Suppressor macrophage treated with lipopolysaccharide for 4 hours (primary cell): Measurements from ENCODE around the gene OR10C1.

Experiments used
- DNase-seq: peaks from one replicate; pipeline ENCODE4 v3.0.0-alpha.2; 2020

Gene OR10C1

GRCh38 chr6:29478740-29479139, 39.6 kb downstream of the OR10C1 start:
- no peak for DNase-seq

GRCh38 chr6:29479560-29479959, 40.5 kb downstream of the OR10C1 start:
- DNase-seq = no peak

- DNase-seq = no peak
These were observed 44.1 kb downstream of the OR10C1 start for GRCh38 chr6:29483186-29483585.

GRCh38 chr6:29483735-29484134, 44.6 kb downstream of the OR10C1 start:
- DNase-seq = no peak

GRCh38 chr6:29486577-29486976, 47.5 kb downstream of the OR10C1 start:
- no peak for DNase-seq

GRCh38 chr6:29487131-29487530, 48.0 kb downstream of the OR10C1 start:
- no peak for DNase-seq

GRCh38 chr6:29487660-29488059, 48.6 kb downstream of the OR10C1 start, which contains the start of gene MAS1L:
MAS1L (minus strand) TSS chr6:29487956; CDS start chr6:29487902, 54 bp downstream.
- no peak for DNase-seq

- no peak for DNase-seq
These were observed 49.8 kb downstream of the OR10C1 start for GRCh38 chr6:29488874-29489273.

- DNase-seq = no peak
These were observed 50.2 kb downstream of the OR10C1 start for GRCh38 chr6:29489286-29489685.

- DNase-seq = no peak
These were observed 50.9 kb downstream of the OR10C1 start for GRCh38 chr6:29490055-29490454.

GRCh38 chr6:29490552-29490951, 51.4 kb downstream of the OR10C1 start:
- DNase-seq = no peak
